ENCODE results near the gene PAXX. TPM values are rescaled to one million over a fixed set of nuclear protein-coding genes. Genes with fewer than 3 reads are reported as not detected.
A peak's percentile ranks its signal among the peaks of the same experiment; 100 is the strongest.

Gene PAXX
- polyA plus RNA-seq, 1 donor (not counting 4 experiments of a cell fraction or from before 2014, with no cell fraction given), result 11.2 TPM

DNA sequence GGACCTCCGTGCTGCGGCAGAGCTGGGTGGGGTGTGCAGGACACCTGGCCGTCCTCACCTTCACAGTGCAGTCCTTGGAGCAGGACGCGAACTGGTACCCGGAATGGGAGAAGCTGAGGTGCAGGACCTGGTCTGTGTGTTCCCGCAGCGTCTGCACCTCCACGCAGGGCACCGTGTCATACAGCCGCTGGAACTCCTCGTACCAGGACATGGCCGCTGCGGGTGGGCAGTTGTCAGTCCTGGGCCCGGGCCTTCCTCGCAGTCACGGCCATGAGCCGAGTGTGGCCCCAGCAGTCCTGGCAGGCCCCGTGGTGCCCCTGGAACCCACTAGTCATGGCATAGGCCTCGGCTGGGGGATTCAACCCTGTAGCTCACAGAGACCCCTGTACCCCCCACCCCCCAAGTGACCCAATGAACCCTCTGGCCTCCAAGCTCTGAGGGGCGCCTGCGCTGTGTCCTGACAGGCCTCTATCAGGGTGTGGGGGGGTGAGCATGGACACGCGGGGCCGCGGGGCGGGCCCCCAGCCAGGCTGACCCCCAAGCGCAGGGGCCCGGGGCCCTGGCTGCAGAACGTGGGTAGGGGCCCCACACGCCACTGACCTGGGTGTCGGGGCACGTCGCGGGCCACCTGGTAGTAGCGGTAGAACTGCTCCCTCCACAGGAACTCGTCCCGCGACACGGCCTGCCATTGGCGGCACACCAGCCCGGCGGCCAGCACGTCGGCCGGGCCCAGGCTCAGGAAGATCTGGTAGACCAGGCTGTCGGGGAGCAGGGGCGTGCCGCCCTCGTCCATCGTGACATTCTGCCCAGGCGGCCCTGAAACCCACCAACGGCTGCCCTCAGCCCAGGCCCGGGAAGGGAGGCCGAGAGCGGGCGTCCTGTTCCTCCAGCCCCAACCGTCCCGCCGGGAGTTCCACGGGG is 48.7 kb upstream of the PAXX start:
- DNase-seq (ENCODE audit: low read depth, low spot score), result no peak
- peak overlapping the region; percentile 80 for H3K9ac ChIP-seq (ENCODE audit: control insufficient read depth, extremely low read depth, insufficient read depth, low read length)
- H3K4me3 ChIP-seq (ENCODE audit: control insufficient read depth in 2 of 3, extremely low read depth in 1 of 3, insufficient read depth in 2 of 3, low read depth in 1 of 3, low read length in 3 of 3), result peak overlapping the region; percentile 73 to 87 (median 85)
- H3K27ac ChIP-seq (ENCODE audit: control insufficient read depth, insufficient read depth, low read length), result peak overlapping the region; percentile 67
- no peak for FAIRE-seq
- peaks cover 15 to 27% of the 10 kb centered on the region in 2 experiments for H3K36me3 ChIP-seq (ENCODE audit: control insufficient read depth in 2 of 2, extremely low read depth in 1 of 2, insufficient read depth in 2 of 2, low read length in 2 of 2)
- no peaks in the 10 kb centered on the region for H3K27me3 ChIP-seq (ENCODE audit: control insufficient read depth, extremely low read depth, insufficient read depth, low read length)
- peak overlapping the region; percentile 83 for H3K4me2 ChIP-seq (ENCODE audit: control insufficient read depth, extremely low read depth, insufficient read depth, low read depth, low read length)
- H3K9me3 ChIP-seq (ENCODE audit: control insufficient read depth, low read depth, low read length), result no peaks in the 10 kb centered on the region
- H2AFZ ChIP-seq (ENCODE audit: control insufficient read depth, low read length), result no peak overlapping the region
- TF ChIP-seq, protein P1, sequence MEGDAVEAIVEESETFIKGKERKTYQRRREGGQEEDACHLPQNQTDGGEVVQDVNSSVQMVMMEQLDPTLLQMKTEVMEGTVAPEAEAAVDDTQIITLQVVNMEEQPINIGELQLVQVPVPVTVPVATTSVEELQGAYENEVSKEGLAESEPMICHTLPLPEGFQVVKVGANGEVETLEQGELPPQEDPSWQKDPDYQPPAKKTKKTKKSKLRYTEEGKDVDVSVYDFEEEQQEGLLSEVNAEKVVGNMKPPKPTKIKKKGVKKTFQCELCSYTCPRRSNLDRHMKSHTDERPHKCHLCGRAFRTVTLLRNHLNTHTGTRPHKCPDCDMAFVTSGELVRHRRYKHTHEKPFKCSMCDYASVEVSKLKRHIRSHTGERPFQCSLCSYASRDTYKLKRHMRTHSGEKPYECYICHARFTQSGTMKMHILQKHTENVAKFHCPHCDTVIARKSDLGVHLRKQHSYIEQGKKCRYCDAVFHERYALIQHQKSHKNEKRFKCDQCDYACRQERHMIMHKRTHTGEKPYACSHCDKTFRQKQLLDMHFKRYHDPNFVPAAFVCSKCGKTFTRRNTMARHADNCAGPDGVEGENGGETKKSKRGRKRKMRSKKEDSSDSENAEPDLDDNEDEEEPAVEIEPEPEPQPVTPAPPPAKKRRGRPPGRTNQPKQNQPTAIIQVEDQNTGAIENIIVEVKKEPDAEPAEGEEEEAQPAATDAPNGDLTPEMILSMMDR (optimal IDR thresholded peaks at IDR 0.05 in 1 of 3, IDR thresholded peaks at IDR 0.05 in 1 of 3, conservative IDR thresholded peaks at IDR 0.05 in 1 of 3; ENCODE audit: extremely low read depth in 1 of 3, insufficient read depth in 2 of 3, low read length in 3 of 3), result no peak
- H3K9me1 ChIP-seq (ENCODE audit: control insufficient read depth, extremely low read depth, insufficient read depth, low read length), result no peaks in the 10 kb centered on the region
- peaks cover 31% of the 10 kb centered on the region for H3K79me2 ChIP-seq (ENCODE audit: control insufficient read depth, insufficient read depth, low read length)
- peaks cover 14% of the 10 kb centered on the region for H3K4me1 ChIP-seq (ENCODE audit: control insufficient read depth, extremely low read depth, insufficient read depth, low read length)
- dilution Hi-C loops (cut with MboI; ENCODE audit: extremely low pct_ligation_motif_present, low sequenced_read_pairs), result loop anchor here (25.0 kb wide), 1 partner anchor 131 kb away; the partner anchor contains the start of gene RABL6
- no peaks in the 10 kb centered on the region for H4K20me1 ChIP-seq (ENCODE audit: control insufficient read depth, extremely low read depth, insufficient read depth, low read length)

DNA sequence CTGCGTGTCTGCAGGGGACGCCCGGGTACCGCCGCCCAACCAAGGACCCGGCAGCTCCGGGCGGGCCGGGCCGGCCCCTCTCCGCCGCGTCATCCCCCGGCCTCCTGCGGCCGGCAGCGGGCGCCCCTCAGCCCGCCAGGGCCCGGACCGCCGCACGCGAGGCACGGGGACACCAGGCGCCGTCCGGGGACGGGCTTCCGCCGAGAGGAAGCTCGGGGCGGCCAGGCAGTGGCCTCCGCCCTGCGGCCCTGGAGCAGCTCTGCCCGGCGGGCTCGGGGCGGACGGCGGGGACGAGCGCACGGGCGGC is 48.1 kb upstream of the PAXX start:
- Histone ChIP-seq H3K4me2 (ENCODE audit: control insufficient read depth, extremely low read depth, insufficient read depth, low read depth, low read length) (peak overlapping the region; percentile 83), H2AFZ (ENCODE audit: control insufficient read depth, low read length) (no peak overlapping the region)

More for the DNA sequence above, 48.1 kb upstream of the PAXX start:
- Histone ChIP-seq H3K9ac (ENCODE audit: control insufficient read depth, extremely low read depth, insufficient read depth, low read length) (peak overlapping the region; percentile 80), H3K79me2 (ENCODE audit: control insufficient read depth, insufficient read depth, low read length) (peaks cover 31% of the 10 kb centered on the region), H4K20me1 (ENCODE audit: control insufficient read depth, extremely low read depth, insufficient read depth, low read length) (no peaks in the 10 kb centered on the region), H3K4me1 (ENCODE audit: control insufficient read depth, extremely low read depth, insufficient read depth, low read length) (peaks cover 14% of the 10 kb centered on the region), H3K9me3 (ENCODE audit: control insufficient read depth, low read depth, low read length) (no peaks in the 10 kb centered on the region), H3K36me3 (ENCODE audit: control insufficient read depth in 2 of 2, extremely low read depth in 1 of 2, insufficient read depth in 2 of 2, low read length in 2 of 2) (peaks cover 15 to 27% of the 10 kb centered on the region in 2 experiments), H3K9me1 (ENCODE audit: control insufficient read depth, extremely low read depth, insufficient read depth, low read length) (no peaks in the 10 kb centered on the region), H3K27ac (ENCODE audit: control insufficient read depth, insufficient read depth, low read length) (peak overlapping the region; percentile 67), H3K27me3 (ENCODE audit: control insufficient read depth, extremely low read depth, insufficient read depth, low read length) (no peaks in the 10 kb centered on the region), H3K4me3 (ENCODE audit: control insufficient read depth in 2 of 3, extremely low read depth in 1 of 3, insufficient read depth in 2 of 3, low read depth in 1 of 3, low read length in 3 of 3) (peak overlapping the region; percentile 73 to 87 (median 85))
- dilution Hi-C loops (cut with MboI; ENCODE audit: extremely low pct_ligation_motif_present, low sequenced_read_pairs), result loop anchor here (25.0 kb wide), 1 partner anchor 132 kb away; the partner anchor contains the start of gene RABL6
- TF ChIP-seq, protein P1 (optimal IDR thresholded peaks at IDR 0.05 in 1 of 3, IDR thresholded peaks at IDR 0.05 in 1 of 3, conservative IDR thresholded peaks at IDR 0.05 in 1 of 3; ENCODE audit: extremely low read depth in 1 of 3, insufficient read depth in 2 of 3, low read length in 3 of 3), result no peak
- TF ChIP-seq EZH2 (IDR thresholded peaks at IDR 0.05; ENCODE audit: low read length), result no peak
- DNase-seq (ENCODE audit: low read depth, low spot score), result no peak
- no peak for FAIRE-seq
